Measurements from ENCODE around the gene TRABD2B.

TRABD2B gene

GRCh38 chr1:47712596-47713299 is 284.4 kb downstream of the TRABD2B start:
- DNase-seq: no peak

DNA sequence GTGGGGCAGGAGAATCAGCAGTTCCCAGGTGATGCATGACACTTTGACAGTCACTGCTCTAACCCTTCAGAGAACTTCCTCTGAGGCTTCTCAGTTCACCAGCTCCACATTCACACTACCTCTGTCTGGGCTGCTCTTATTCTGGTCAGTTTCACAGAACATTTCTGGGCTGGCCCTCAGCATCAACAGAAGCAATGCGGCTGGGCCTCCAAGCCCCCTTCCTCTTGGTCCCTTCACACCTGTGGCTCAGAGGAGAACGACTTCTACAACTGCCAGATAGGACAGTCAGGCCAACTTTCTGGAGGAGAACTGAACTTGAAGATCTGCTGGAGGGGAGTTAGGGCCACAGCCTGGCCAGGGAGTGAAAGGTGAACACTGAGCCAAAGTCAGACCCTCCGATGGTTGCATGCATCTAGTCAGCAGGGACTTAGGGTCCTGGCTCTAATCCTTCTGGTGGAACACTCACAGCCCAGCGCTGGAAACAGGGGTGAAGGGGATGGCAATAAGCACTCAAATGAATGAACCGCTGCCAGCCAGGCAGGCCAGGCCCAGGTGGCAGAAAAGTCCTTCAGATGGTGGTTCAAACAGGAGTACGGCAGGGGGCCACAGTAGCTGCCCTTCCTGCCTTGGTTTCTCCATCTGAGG is 285.2 kb downstream of the TRABD2B start:
- DNase-seq: no peak

DNA sequence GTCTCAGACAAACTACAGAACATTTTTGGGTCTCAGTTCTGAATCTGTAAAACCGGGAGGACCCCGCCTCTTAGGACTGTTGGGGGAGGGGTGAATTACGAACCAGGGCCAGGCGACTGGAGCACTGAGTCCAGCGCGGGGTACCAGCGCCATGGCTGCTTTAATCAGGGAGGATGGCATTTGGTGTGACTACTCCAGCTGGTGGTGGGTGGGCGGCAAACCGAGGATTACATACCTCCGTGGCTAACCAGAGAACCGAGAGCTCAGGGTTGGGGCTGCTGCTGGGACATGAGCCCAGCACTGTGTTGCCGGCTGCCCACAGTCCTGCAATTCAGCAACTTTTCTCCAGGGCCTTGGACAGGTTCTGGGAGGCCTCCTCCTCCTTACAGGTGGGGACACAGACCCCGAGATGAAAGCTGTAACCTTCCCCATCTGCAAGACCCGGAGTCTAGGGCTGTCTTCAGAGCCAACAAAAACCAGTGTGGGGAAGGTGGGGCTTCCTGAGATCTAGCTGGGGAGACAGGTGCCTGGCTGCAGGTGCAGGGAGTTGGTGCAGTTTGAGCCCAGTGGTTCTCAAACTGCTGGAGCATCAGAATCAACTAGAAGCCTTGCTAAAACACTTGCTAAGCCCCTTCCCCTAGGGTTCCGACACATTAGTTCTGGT is 285.9 kb downstream of the TRABD2B start:
- no peak for DNase-seq

Measured in CD4-positive, alpha-beta T cell treated with Interleukin-6 for 4 hours (primary cell).